HL-60 (cell line): ENCODE results near the gene LIMS1.

ENCODE experiments used
- CTCF ChIP-seq: IDR thresholded peaks from one replicate; pipeline ENCODE4 v1.5.1; 2011; ENCODE audit warnings: low read length, control low read depth, inconsistent platforms; ENCODE audit not compliant: insufficient read depth
- POLR2AphosphoS5 ChIP-seq: IDR thresholded peaks from 2 replicates; pipeline ENCODE4 v1.6.1; 2012; ENCODE audit warnings: low read depth

- TF ChIP-seq CTCF: no peak
- no peak for TF ChIP-seq POLR2AphosphoS5
These were observed 69.9 kb downstream of the LIMS1 start for GRCh38 chr2:108604196-108604595.
